AML-193 (cell line): ENCODE results near the gene MET.
"Not testable (repeated sequence)": the region's sequence is repeated elsewhere in the genome, so short reads cannot be mapped to it uniquely, and the experiment has no call there.

Experiments
- DNase-seq, 2 experiments: peaks; one replicate each; lab custom pipeline; 2025; lab: John Stamatoyannopoulos, UW

Gene MET

GRCh38 chr7:116810267-116811116 lies 138.5 kb downstream of the MET start:
- DNase-seq: no peak

DNA sequence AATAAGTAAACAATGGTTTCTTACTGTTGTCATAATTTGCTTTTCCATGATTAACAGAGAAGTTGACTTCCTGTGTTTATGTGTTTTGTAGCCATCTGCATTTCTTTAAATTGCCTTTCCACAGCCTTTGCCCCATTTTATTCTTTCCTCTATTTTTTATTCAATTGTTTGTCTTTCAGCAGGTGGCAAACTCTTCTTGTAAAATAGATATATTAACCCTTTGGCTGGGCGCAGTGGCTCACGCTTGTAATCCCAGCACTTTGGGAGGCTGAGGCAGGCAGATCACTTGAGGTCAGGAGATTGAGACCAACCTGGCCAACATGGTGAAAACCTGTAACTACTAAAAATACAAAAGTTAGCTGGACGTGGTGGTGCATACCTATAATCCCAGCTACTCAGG lies 139.8 kb downstream of the MET start:
- DNase-seq: no peak

- DNase-seq: no peak
Measured at GRCh38 chr7:116812860-116813259, 140.9 kb downstream of the MET start.

- not testable (repeated sequence) for DNase-seq
Measured at GRCh38 chr7:116813371-116813770, 141.4 kb downstream of the MET start.

DNA sequence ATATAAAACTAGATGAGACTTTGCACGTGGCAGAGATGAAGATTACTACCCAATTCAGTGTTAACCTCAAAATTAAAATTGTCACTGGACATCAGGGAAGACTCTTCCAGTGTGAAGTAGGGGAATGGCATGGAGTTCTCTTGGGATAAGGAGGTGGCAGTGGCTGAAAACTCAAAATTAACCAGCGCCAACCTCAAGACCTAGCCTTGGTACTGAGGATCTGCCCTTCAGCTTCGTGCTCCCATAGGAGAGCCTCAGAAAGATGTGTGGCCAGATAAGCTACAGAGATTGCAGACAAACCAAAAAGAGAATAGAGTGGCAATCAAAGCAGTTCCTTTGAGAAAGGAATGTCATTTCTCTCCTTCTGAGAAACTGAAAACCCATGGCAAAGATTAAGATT lies 143.0 kb downstream of the MET start:
- no peak for DNase-seq

DNA sequence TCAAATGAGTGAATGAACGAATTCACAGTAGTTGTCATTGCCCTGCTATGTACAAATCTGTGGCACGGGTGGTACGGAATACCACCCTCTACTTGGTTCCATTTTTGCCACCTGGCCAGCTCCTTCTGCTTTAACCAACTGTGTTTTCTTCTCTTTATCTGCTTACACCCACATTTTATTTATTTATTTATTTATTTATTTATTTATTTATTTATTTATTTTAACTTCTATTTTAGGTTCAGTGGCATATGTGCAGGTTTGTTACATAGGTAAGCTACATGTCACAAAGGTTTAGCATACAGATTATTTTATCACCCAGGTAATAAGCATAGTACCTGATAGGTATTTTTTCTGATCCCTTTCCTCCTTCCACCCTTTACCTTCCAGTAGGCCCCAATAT lies 148.2 kb downstream of the MET start:
- no peak for DNase-seq

DNA sequence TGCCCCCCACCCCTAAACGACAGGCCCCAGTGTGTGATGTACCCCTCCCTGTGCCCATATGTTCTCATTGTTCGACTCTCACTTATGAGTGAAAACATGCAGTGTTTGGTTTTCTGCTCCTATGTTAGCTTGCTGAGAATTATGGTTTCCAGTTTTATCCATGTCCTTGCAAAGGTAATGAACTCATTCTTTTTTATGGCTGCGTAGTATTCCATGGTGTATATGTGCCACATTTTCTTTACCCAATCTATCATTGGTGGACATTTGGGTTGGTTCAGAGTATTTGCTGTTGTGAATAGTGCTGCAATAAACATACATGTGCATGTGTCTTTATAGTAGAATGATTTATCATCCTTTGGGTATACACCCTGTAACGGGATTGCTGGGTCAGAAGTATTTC lies 149.7 kb downstream of the MET start:
- not testable (repeated sequence) for DNase-seq

DNA sequence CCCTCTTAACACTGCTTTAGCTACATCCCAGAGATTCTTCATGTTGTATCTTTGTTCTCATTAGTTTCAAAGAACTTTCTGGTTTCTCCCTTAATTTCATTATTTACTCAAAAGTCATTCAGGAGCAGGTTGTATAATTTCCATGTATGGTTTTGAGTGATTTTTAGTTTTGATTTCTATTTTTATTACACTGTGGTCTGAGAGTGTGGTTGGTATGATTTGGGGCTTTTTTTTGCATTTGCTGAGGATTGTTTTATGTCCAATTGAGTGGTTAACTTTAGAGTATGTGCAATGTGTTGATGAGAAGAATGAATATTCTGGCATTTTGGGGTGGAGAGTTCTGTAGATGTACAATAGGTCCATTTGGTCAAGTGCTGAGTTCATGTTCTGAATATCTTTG lies 152.5 kb downstream of the MET start:
- no peak for DNase-seq

- DNase-seq: no peak
Measured at GRCh38 chr7:116828281-116828680, 156.3 kb downstream of the MET start.

DNA sequence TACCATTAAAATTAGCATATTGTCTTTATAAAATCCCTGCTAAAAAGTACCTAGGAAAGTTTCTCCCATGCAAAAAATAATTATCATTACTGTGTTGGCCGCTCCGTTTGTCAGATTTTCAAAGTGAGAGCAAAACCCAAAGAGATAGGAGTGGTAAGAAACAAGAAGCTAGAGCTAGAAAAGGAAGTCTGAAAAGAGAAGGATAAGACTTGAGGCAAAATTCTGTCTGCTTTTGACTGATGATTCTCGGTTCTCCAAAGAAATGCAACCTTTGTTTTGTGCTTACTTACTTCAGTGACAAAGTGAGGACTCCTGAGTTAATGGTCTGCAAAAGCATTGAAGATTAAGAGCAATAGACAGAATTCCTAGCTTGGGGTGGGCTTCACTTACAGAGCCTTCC lies 157.0 kb downstream of the MET start:
- no peak for DNase-seq

DNA sequence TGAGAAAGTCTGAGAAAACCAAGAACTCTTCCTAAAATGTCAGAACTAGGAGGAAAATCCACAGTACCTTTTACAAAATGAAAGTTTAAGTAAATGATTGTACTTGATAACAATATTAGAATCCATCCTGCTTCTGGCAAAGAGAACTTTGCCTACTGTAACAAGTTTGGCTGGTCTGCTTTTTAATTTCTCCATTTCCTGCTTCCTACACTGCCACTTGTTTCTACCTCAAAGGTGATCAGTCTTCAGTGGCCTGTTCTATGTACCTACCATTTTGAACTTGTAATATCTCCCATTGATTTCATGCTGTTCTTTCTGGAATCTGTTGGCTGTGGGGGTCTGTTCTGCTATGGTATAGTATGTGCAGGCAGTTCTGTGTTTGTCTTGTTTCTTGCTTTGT lies 157.5 kb downstream of the MET start:
- DNase-seq: no peak

DNA sequence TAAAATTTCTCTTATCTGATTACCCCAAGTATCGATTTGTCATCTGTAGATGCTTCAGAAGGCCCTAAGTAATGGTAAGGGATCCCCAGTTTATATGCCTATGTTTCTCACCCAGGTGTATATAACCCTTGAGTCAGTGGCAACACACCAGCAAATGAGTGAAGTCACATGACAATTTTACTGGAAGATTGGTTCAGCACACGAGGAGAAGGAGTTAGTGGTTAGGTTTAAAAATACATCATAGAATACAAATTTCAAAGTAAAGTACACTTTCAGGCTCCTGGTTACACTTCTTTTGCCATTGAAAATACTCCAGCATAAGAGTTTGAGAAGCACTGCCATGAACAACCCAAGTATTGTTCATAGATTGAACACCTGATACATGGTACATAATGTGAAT lies 160.7 kb downstream of the MET start:
- DNase-seq: no peak

- no peak for DNase-seq
Measured at GRCh38 chr7:116834815-116835504, 163.0 kb downstream of the MET start.

- DNase-seq: no peak
Measured at GRCh38 chr7:116836048-116836447, 164.1 kb downstream of the MET start.

GRCh38 chr7:116836911-116837310 lies 164.9 kb downstream of the MET start:
- DNase-seq: no peak

- no peak for DNase-seq
Measured at GRCh38 chr7:116837586-116837985, 165.6 kb downstream of the MET start.

DNA sequence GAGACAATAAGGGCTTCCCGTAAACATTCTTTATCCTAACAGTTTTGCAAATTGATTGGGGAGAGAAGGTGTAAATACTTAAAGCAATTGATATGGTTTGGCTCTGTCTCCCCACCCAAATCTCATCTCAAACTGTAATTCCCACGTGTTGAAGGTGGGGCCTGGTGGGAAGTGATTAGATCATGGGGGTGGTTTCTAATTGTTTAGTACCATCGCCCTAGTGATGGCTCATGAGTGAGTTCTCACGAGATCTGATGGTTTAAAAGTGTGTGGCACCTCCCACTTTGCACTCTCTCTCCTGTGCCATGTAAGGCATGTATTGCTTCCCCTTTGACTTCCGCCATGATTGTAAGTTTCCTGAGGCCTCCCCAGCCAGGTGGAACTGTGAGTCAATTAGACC lies 168.3 kb downstream of the MET start:
- no peak for DNase-seq

GRCh38 chr7:116842371-116842770 lies 170.4 kb downstream of the MET start:
- no peak for DNase-seq

- DNase-seq: no peak
Measured at GRCh38 chr7:116843378-116843777, 171.4 kb downstream of the MET start.
